IPS DF 19.7 (cell line): ENCODE results near the gene RPL35A.
"Not testable (repeated sequence)": the region's sequence is repeated elsewhere in the genome, so short reads cannot be mapped to it uniquely, and the experiment has no call there.

ENCODE experiments used
- DNase-seq: peaks from one replicate; pipeline ENCODE4 v3.0.0-alpha.2; 2013; ENCODE audit warnings: low read depth, low spot score

The RPL35A gene

GRCh38 chr3:197951392-197951990 is 1.5 kb downstream of the RPL35A start:
- DNase-seq, result no peak

- DNase-seq, result no peak
These were observed 2.5 kb downstream of the RPL35A start for GRCh38 chr3:197952440-197952839.

- no peak for DNase-seq
These were observed 3.3 kb downstream of the RPL35A start for GRCh38 chr3:197953325-197953724.

DNA sequence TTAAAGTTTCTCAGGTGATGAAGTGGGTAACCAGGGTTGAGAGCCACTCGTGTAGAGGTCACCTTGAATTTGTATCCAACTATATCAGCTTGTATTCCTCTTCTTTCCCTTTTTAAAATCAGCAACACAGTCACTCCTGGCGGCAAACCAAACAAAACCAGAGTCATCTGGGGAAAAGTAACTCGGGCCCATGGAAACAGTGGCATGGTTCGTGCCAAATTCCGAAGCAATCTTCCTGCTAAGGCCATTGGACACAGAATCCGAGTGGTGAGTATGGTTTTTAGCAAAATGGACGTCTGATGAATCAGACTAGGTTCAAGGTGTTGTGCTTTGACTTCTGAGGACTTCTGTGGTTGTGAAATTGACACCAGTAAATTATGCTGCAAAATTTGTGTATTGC is 3.9 kb downstream of the RPL35A start:
- no peak for DNase-seq

DNA sequence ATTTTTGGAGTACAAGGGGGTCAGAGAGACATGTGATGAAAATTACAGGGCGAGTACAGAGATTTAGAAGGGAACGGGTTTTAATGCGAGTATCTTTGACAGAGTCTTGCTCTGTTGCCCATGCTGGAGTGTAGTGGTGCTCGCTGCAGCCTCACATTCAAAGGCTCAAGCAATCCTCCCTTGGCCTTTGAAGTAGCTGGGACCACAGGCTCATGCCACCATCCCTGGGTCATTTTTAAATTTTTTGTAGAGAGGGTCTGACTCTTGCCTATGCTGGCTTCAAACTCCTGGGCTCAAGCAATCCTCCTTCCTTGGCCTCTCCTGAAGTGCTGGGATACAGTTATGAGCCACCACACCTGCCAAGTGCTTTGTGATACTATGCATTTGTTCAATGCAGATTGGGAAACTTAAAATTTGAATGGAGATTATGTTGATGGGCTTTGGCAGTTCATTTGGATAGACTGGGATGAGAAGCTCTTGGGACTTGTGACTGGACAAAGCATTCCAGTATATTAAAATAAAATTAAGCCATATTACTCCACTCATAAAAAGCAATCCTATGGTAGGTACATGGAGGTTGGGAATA is 6.0 kb downstream of the RPL35A start:
- DNase-seq, result no peak

GRCh38 chr3:197956626-197956988 is 6.6 kb downstream of the RPL35A start:
- DNase-seq, result no peak

DNA sequence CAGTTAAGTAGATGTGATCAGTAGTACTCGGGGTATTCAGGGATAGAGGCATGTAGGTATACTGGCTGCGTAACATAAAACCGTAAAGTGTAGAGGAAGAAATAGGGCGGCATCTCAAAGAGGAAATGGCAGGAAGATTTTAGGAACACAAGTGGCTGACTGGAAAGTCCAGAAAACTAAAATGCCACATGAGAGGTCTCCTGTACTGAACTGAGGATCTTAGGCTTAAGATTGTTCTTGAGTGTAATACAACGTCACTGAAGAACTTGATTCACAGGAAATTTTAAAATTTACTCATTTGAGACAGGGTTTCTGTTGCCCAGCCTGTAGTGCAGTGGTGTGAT is 7.8 kb downstream of the RPL35A start:
- DNase-seq, result no peak

- DNase-seq, result no peak
These were observed 8.4 kb downstream of the RPL35A start for GRCh38 chr3:197958346-197958745.

- DNase-seq, result not testable (repeated sequence)
These were observed 8.9 kb downstream of the RPL35A start for GRCh38 chr3:197958848-197959247.

DNA sequence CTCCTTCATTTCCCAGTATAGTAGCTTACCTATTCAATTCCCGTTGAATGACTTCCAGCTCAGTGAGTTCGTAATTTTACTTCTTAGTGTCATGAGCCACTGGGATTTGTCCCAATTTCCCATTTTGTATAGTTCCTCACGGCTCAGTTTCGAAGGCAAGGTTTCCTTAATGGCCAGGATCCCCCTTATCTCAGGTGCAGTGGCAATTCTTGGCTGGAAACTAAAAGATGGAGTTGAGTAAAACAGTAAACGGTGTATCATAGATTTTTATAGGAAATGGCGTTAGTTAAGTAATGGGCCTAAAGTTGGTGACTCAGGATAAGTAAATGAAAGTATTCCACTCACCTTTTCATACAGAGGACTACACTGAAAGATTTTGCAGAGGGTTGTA is 9.5 kb downstream of the RPL35A start:
- DNase-seq, result no peak

GRCh38 chr3:197959891-197960693 is 10.1 kb downstream of the RPL35A start, which contains the start of gene LMLN:
TSS of gene LMLN (plus strand) at chr3:197960217. CDS start at chr3:197960246, 29 bp downstream.
- peak; percentile 74 for DNase-seq

DNA sequence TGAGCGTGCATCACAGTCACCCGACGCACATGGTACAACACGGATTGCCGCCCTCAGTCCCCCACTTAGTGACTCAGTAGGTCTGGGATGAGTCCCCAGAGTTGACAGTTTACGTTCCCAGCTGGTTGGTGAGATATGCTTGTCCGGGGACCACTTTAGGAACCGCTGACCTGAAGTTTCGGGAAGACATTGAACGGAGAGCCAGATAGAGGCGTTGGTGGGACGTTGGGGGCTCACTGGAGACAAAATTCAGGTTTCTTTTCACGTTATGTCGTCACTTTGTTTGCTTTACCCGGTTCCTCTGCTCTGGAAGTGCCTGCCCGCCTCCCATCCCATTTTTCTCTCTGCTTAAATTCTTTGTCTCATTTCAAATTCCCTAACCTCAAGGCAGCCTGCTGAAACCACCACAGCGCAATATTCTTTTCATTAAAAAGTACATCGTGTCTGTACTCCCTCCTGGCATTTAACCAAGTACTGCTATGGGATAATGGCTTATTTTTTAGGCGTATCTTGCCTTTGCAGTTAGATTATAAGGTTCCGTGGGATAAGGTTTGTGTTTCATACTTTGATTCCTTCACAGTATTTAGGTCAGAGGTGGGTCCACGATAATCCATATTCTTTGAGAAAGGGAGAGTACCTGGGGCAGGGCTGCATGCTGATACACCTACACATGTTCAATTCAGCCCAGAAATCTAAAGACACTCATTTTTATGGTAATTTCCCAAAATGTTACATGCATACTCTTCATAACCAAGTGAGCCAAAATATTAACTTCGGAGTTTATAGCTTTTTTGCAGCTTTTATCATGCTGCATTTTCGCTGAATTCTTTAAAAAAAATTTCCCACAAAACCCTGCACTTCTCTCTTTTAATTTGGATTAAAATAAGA is 10.9 kb downstream of the RPL35A start:
- DNase-seq, result no peak

DNA sequence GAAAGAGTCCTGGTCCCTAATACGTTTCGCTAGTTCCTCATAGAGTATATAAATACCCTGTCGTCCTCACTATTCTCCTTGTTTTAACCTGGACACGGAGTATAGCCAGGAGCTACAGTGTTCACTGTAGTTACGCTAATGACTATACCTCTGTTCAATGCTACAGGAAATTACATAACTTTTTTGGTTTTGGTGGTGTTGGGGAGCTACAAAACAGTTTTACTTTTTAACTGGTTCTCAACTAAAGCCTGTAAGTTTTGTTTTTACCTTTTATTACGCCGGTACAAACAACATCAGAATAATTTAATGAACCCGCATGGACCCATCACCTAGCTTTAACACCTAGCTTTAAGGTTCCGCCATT is 11.6 kb downstream of the RPL35A start:
- DNase-seq, result no peak

- DNase-seq, result no peak
These were observed 13.1 kb downstream of the RPL35A start for GRCh38 chr3:197963019-197963637.

GRCh38 chr3:197967337-197967989 is 17.5 kb downstream of the RPL35A start:
- DNase-seq, result not testable (repeated sequence)

GRCh38 chr3:197970588-197970987 is 20.6 kb downstream of the RPL35A start:
- DNase-seq, result no peak

GRCh38 chr3:197974016-197974415 is 24.0 kb downstream of the RPL35A start:
- DNase-seq, result no peak

GRCh38 chr3:197975311-197975710 is 25.3 kb downstream of the RPL35A start:
- DNase-seq, result no peak

DNA sequence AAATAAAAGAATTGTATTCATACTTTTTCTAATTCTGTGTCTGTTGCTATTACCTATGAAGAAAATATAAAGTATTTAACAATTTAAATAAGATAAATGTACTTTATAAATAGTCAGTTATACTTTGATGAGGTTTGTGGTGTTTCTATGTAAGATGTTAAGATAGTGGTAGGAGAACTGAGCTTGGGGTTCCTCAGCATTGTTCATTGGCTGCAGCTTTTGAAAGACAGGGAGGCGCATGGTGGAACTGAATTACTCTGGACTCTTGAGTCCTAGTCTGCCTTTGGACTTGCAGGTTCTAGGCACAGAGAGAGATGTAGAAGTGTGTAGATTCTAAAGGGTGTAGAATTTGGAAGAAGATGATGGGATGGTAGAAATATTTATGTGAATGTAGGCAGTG is 33.1 kb downstream of the RPL35A start:
- no peak for DNase-seq

DNA sequence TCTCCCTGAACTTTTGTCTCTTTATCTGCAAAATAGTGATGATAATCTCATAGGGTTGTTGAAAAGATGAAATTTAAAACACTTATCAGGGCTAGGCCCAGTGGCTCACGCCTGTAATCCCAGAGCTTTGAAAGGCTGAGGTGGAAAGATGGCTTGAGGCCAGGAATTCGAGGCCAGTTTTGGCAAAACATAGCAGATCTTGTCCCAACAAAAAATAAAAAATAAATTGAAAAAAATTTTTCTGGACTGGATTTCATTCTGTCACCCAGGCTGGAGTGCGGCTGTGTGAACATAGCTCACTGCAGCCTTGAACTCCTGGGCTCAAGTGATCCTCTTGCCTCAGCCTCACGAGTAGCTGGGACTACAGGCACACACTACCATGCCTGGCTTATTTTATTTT is 39.7 kb downstream of the RPL35A start:
- no peak for DNase-seq

DNA sequence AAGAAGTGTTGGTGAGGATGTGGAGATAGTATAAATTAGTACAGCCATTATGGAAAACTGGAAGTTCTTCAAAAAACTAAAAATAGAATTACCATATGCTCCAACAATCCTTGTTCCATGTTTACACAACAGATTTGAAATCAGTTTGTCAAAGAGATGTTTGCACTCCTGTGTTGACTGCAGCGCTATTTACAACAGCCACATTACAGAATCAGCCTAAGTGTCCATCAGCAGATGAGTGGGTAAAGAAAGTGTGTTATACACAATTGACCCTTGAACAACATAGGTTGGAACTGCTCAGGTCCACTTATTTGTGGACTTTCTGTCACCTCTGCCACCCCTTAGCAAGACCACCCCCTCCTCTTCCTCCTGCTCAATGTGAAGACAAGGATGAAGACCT is 44.7 kb downstream of the RPL35A start:
- no peak for DNase-seq
